AG10803 (cell line): ENCODE data around the gene C3orf22.
"Not testable (repeated sequence)": the region's sequence is repeated elsewhere in the genome, so short reads cannot be mapped to it uniquely, and the experiment has no call there.

Experiments used
- DNase-seq: peaks from one replicate; pipeline ENCODE4 v3.0.0; 2010; ENCODE audit warnings: low read depth
- H3K4me3 ChIP-seq: 2 replicates; pipeline ENCODE4 v1.5.1; 2011; ENCODE audit warnings: mild to moderate bottlenecking, low read length, control low read depth
- TF ChIP-seq, protein P1 (sequence below): conservative IDR thresholded peaks from 2 replicates; pipeline ENCODE4 v1.5.1; 2011; ENCODE audit warnings: mild to moderate bottlenecking, low read length, control low read depth, inconsistent platforms

Gene C3orf22, protein sequence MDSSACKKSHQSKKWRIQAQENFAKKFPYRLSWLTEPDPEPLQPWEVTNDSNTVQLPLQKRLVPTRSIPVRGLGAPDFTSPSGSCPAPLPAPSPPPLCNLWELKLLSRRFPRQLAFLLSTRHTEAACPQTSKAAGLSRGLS

GRCh38 chr3:126558336-126559071, at the start of gene C3orf22:
Gene C3orf22, minus strand, starts transcription at chr3:126558932. Its CDS starts 5,542 bp downstream, at chr3:126553390.
- TF ChIP-seq, protein P1, sequence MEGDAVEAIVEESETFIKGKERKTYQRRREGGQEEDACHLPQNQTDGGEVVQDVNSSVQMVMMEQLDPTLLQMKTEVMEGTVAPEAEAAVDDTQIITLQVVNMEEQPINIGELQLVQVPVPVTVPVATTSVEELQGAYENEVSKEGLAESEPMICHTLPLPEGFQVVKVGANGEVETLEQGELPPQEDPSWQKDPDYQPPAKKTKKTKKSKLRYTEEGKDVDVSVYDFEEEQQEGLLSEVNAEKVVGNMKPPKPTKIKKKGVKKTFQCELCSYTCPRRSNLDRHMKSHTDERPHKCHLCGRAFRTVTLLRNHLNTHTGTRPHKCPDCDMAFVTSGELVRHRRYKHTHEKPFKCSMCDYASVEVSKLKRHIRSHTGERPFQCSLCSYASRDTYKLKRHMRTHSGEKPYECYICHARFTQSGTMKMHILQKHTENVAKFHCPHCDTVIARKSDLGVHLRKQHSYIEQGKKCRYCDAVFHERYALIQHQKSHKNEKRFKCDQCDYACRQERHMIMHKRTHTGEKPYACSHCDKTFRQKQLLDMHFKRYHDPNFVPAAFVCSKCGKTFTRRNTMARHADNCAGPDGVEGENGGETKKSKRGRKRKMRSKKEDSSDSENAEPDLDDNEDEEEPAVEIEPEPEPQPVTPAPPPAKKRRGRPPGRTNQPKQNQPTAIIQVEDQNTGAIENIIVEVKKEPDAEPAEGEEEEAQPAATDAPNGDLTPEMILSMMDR = no peak

DNA sequence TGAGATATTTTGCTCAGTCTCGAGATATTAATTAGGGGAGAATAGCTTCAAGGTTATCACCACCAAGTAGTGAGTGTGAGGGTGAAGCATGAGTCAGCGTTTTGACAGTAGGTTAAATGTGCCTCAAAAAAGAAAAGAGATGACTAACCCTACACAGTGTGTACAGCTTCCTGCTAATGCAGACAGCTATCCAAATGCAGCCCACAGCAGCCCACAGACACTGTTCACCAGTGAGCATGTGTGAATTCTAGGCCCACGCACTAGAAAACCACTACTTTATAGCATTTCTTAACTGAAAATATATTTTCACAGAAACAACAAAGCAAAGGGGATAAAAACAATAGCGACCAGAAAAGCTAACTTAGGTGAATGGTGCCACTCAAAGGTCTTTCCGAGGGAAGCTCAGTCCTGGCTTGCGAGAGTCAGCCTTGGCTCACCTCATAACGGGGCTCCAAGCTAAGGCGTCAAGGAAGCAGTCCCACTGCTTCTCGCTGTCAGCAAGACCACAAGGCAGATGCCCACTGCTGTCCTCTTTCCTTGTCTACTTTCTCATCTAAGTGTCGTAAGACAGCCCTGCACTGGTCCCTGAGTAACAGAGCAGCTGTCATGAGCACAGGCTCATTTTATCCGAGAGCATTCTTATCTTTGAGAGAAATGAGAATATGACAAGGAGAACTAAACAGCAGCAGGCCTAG, 48.6 kb upstream of the C3orf22 start:
- DNase-seq = peak; percentile 52
- no peak overlapping the region for H3K4me3 ChIP-seq
- TF ChIP-seq, protein P1 = no peak

More at GRCh38 chr3:126558336-126559071, at the start of gene C3orf22:
- H3K4me3 ChIP-seq = no peak within 1 kb of the TSS
- DNase-seq = no peak

GRCh38 chr3:126606001-126606400, 47.3 kb upstream of the C3orf22 start:
- no peak for DNase-seq
- no peak overlapping the region for H3K4me3 ChIP-seq
- TF ChIP-seq, protein P1 = no peak

DNA sequence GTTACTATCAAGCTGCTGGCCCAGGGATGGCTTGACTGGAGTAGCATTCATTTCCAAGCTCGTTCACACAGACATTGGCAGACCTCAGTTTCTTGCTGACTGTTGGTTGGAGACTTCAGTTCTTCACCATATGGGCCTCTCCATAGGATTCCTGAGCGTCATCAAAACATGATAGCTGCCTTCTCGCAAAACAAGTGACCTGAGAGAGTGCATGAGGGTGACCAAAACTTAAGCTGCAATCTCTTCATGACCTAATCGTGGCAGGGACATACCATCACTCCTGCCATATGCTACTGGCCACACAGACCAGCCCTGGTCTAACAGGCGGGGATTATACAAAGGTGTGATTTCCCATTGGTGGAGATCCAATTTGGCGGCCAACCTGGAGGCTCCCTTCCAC, 46.0 kb upstream of the C3orf22 start:
- TF ChIP-seq, protein P1 = no peak
- DNase-seq = no peak
- no peak overlapping the region for H3K4me3 ChIP-seq

DNA sequence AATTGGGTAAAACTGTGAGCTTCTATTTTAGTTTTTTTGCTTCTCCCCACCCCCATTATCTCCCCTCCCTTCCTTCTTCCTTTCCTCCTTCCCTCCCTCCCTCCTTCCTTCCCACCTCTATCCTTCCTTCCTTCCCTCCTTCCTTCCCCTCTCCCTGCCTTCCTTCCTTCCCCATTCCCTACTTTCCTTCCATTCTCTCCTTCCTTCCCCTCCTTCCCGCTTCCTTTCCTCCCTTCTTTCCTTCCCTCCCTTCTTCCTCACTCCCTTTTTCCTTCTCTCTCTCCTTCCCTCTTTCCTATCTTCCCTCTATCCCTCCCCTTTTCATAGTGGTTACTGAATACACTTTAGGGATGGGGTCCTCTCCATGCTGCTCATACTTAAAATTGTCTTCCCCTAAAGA, 40.4 kb upstream of the C3orf22 start:
- DNase-seq = no peak
- TF ChIP-seq, protein P1 = no peak
- H3K4me3 ChIP-seq = no peak overlapping the region

GRCh38 chr3:126595479-126595878, 36.7 kb upstream of the C3orf22 start:
- H3K4me3 ChIP-seq, DNase-seq: not testable (repeated sequence)

DNA sequence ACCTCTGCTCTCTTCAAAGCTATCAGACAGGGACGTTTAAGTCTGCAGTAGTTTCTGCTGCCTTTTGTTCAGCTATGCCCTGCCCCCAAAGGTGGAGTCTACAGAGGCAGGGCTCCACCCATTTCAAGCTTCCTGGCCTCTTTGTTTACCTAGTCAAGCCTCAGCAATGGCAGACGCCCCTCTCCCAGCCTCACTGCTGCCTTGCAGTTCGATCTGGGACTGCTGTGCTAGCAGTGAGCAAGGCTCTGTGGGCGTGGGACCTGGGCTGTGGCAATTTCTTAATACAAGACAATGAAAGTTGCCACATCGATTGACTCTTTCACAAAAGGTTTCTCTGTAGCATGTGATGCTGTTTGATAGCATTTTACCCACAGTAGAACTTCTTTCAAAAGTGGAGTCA, 32.8 kb upstream of the C3orf22 start:
- not testable (repeated sequence) for DNase-seq, H3K4me3 ChIP-seq

DNA sequence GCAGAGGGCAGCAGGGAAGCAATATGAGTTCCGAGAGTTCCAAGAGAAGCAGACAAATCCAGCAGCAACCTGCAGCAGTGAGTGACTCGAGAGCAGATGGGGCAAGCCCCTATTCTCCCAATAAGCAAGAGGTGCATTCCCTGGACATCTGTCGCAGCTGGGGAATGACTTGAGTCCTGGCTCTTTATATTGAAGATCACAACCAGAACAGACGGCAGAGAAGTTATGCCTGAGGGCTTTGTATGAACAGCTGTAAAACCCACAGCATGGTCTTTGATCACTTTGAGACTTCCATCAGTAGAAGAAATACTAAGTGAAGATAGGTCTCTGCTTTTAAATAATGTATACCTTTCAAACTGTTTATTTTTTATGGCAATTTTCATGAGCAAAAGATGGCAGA, 23.6 kb upstream of the C3orf22 start:
- no peak overlapping the region for H3K4me3 ChIP-seq
- TF ChIP-seq, protein P1 = no peak
- no peak for DNase-seq
